Activated T-cell treated with anti-CD3 and anti-CD28 coated beads for 1 hour (primary cell): Measurements from ENCODE around the gene PTPRO.

ENCODE experiments used
- DNase-seq: peaks from one replicate; pipeline ENCODE4 v3.0.0-alpha.2; 2020; ENCODE audit warnings: low read depth

PTPRO gene

DNA sequence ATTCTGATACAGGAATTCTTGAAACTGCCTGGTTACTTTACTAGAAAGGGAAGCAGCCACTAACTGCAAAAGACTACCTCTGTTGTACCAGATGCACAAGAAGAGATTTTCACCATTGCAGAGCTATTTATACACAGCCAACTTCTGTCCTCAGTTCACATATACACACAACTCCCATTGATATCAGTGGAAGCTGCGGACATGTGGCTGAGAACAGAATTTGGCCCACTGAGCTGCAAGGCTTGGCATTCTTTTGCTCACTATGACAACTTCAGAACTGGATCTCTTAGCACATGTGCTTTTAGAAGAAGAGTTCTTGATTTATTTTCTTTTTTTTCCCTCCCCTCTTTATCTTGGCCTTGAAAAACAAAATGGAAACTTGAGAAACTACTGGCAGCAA lies 28.3 kb downstream of the PTPRO start:
- DNase-seq, result no peak

- DNase-seq, result no peak
These were observed 33.5 kb downstream of the PTPRO start for GRCh38 chr12:15355766-15356165.

DNA sequence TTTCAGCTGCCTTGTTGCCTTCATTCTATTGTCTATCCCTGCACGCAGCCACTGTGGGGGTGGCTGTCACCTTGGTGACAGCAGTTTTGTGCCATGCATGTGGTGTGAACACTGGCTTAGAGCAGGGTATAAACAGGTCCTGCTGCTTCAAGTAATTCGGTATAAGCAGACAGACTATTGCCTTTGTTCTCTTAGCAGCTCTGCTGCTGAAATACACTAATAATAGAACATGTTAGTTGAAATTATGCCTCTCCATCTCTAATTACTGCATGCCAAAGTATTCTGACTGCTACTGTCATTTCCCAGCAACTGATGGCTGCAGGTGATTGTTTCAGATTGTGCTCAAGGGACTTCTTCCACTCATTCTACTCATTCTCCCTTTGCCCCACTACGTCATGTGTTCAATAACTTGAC lies 34.6 kb downstream of the PTPRO start:
- no peak for DNase-seq

DNA sequence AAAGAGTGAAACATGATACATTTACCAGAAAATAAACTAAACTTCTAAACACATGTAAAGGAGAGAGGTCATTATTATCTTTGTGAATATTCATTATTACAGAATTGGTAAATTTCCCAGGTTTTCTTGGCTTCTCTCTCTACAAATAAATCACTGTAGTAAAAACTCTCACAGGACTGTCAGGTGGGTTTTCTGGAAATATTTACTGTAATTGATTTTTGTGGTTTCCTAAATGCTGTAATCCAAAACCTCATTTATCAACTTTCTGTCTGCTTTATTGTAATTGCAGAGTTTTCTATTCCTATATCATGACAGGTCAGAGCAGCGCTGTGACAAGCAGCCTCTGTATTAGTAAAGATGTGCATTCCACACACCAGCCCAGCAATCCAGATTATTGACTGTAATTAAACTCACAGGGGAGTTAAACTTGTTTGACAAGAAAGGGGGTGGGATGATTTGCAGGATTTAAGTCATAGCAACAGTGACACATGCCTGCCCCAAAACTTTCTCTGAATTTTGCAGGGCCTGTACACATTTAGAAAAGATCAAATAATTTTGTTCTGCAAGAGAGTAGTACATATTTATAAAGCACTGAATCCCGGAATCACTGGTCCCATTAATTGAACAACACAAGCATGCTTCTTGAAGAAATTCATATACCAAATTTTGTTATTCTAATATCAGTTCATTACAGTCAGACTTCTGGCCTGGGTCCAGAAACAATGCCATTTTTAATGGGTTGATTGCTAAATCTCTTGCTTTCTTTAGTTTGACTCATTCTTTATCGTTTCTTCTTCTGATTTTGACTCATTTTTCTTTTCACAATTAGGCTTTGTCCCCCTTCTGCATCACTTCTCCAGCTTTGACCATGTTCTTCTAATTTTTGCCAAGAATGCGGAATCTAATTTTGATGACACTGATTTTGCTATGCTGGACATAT lies 42.2 kb downstream of the PTPRO start:
- no peak for DNase-seq

- no peak for DNase-seq
These were observed 46.5 kb downstream of the PTPRO start for GRCh38 chr12:15368812-15369211.

- DNase-seq, result no peak
These were observed 50.0 kb downstream of the PTPRO start for GRCh38 chr12:15372352-15372751.

DNA sequence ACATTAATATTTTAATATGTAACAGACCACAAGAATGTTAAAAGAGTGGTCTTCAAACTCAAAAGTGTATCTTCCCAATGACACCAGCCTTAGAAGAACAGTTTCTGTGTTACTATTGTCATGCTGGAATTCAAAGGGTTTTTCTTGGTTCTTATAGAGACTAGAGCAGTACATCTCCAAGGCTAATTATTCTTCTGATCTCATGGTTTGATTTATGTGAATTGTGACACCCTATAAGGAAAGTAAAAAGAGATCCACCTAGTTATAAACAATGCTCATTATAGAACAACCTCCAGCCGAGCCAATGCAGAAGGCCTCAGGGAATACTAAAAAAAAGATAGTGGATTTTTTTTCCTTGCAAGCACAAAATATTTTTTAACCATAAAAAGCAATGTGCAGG lies 65.5 kb downstream of the PTPRO start:
- no peak for DNase-seq

- DNase-seq, result no peak
These were observed 67.3 kb downstream of the PTPRO start for GRCh38 chr12:15389561-15389960.

GRCh38 chr12:15393037-15393436 lies 70.7 kb downstream of the PTPRO start:
- no peak for DNase-seq

GRCh38 chr12:15393995-15394394 lies 71.7 kb downstream of the PTPRO start:
- no peak for DNase-seq

GRCh38 chr12:15404485-15404884 lies 82.2 kb downstream of the PTPRO start:
- no peak for DNase-seq

GRCh38 chr12:15405606-15406005 lies 83.3 kb downstream of the PTPRO start:
- DNase-seq, result no peak

DNA sequence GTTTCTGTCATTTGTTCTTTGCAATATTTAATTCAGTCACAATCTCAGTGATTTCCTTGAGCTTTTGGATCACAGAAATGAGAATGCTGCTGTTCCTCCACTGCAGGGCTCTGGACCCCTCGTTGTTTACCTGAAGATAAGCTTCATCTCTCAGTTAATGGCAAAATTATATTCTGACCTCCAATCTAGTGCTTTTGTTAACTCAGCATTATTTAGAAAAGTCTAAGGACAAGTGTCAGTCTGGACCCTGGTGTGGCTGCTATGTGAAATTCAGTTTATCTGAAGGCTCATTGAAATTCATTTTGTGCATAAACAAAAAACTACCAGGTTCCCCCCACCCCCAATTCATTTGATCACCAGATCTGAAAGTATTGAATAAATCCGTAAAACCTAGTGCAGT lies 84.7 kb downstream of the PTPRO start:
- no peak for DNase-seq

DNA sequence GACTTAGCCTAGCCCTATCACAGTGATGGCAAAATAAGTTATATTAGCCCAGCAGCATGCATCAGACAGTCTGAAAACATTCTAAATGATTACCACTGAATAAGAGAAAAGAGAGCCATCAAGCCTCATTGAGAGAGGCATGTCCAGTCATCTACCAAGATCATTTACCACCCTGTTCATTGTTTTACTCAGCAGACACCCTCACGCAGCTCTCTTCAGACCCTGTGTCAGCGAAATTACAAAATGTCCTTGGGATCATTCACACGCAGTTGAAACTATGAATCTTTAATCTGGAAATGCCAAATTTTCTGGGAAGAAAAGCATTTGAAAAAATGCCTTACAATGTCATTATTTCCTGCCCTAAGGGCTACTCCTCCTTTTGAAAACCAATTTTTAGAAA lies 89.5 kb downstream of the PTPRO start:
- DNase-seq, result no peak

DNA sequence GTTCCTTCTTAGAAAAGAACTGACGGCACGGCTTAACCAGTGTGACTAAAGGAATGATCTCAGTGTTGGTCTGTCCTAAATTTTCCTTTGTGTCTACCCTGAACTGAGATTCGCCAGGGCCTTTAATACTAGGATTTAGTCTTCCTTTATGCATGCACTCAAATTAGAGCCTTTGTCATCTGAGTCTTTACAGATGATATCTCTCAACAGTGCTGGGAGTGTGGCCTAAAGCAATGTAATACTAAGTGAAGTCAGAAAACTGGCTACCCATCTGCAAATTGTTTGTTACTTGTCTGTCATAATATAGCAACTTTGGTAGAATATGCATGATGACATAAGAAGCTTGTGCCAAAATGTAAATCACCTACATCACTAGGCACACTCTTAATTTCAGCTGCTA lies 95.4 kb downstream of the PTPRO start:
- DNase-seq, result no peak

DNA sequence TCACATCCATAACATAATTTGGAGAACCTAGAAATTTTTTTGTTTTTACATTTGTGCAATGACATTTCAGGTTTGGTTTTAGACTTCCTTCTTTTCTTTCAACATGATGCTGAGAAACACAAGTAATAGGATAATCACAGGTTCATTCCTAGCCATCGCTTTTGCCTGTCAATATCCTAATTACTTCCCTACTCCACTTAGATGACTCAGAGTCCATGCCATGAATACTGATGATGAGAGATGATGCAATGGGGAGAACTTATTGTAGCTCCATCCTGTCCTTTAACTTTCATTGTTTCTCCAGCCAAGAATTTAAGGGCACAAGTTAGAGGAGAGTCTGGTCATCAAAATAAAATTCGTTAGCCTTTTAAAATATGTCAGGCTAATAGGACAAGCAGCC lies 101.3 kb downstream of the PTPRO start:
- DNase-seq, result no peak

- no peak for DNase-seq
These were observed 105.6 kb downstream of the PTPRO start for GRCh38 chr12:15427913-15428312.

- DNase-seq, result no peak
These were observed 106.3 kb downstream of the PTPRO start for GRCh38 chr12:15428632-15429031.

DNA sequence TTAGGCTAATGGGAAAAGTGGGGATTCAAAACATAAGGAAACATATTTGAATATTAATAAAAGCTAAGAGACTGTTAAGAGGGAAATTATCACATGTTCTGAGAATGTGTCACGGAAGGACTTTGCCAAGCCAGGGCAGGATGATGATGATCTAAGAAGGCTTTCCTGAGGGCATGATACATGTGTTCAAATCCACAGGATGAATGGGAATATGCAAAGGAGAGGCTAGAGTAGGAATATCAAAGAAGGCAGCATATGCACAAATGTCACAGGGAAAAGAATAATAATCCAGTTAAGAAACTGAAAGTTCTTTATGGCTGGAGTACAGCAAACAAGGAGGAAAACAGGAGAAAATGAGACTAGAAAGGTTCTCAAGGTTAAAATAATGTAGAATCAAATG lies 107.0 kb downstream of the PTPRO start:
- DNase-seq, result no peak

DNA sequence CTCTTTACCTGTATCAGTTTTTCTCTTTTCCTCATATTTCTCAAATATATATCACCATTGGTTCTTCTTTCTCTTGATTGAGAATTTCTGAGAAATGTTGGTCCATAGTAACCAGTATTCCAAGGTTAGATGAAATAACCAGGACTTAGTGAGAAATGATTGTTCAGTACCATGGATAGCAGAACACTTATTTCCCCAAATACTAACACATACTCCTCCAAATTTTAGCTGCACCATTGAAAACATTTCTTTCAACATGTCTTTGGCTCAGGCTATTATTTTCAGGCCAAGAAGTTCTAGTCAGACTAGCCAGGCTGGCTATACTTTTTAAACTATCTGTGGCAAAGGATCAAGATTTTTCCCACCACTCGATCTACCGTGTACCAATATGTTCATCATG lies 113.3 kb downstream of the PTPRO start:
- no peak for DNase-seq

- DNase-seq, result no peak
These were observed 117.2 kb downstream of the PTPRO start for GRCh38 chr12:15439459-15439858.

DNA sequence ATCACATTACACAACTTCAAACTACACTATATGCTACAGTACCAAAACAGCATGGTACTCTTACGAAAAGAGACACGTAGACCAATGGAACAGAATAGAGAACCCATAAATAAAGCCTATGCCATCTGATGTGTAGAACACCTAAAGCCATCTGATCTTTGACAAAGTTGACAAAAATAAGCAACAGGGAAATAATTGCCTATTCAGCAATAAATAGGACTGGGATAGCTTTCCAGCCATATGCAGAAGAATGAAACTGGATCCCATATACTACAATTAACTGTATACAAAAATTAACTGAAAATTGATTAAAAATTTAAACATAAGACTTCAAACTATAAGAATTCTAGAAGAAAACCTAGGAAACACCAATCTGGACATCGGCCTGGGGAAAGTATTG lies 120.7 kb downstream of the PTPRO start:
- DNase-seq, result no peak

DNA sequence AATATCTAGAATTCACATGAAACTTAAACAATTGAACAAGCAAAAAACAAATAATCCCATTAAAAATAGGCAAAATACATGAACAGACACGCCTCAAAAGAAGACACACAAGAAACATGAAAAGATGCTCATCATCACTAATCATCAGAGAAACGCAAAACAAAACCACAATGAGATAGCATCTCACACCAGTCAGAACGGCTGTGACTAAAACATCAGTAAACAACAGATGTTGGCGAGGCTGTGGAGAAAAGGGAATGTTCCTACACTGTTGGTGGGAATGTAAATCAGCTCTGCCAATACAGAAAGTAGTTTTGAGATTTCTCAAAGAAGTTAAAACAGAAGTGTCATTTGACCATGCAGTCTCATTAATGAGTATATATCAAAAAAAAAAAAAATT lies 121.3 kb downstream of the PTPRO start:
- no peak for DNase-seq

- DNase-seq, result no peak
These were observed 122.2 kb downstream of the PTPRO start for GRCh38 chr12:15444523-15444922.
